HG02884 (cell line): ENCODE results near the gene ITPK1.

Experiments
- ATAC-seq: cut with Tn5 transposase; IDR thresholded peaks from one replicate; pipeline ENCODE4 v1.9.1; 2021; ENCODE audit warnings: mild to moderate bottlenecking, moderate library complexity; ENCODE audit not compliant: unreplicated experiment

Gene ITPK1

GRCh38 chr14:92959761-92960680 lies 155.7 kb downstream of the ITPK1 start:
- ATAC-seq: no peak

GRCh38 chr14:92959189-92959531 lies 156.6 kb downstream of the ITPK1 start:
- no peak for ATAC-seq

- no peak for ATAC-seq
Observed at GRCh38 chr14:92958373-92959188, 157.1 kb downstream of the ITPK1 start.

GRCh38 chr14:92956961-92957360 lies 158.8 kb downstream of the ITPK1 start:
- ATAC-seq: no peak

- ATAC-seq: no peak
Observed at GRCh38 chr14:92955381-92955780, 160.3 kb downstream of the ITPK1 start.

GRCh38 chr14:92954933-92955332 lies 160.8 kb downstream of the ITPK1 start:
- ATAC-seq: no peak

GRCh38 chr14:92953526-92953925 lies 162.2 kb downstream of the ITPK1 start:
- ATAC-seq: no peak

DNA sequence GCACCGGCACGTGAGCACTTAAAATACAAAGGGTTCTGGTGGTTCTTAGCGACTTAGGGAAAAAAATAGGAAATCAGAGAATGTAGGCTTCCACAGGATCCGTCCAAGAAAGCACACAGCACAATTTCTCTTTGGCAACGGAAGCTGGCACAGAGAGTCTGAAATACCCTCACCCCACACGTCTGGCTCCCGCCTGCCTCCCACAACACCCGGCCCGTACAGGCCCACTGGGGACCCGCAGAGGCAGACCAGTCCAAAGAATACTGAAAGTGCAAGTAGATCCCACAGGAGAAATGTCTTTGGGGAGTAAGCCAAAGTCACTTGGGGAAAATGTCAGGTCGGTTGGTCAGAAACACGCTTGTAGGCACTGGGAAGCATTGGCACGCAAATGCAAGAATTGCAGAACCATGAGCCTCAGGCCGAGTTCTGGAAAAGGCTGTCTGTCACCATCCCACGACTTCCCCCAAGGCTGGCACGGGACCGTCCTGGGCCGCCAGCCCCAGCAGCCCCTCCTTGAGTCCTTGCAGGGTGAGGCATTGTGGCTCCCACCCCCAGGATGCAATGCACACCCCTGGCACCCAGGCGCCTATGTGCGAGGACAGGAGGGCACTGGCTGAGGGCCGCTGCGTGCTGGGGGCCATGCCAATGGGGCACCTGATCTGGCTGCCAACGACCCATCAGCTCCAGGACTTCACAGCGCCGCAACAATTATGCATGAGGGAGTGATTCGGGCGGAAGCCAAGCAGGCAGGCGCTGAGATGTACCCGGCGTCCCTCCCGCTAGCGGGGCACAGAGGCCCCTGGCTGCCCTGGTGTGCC lies 163.0 kb downstream of the ITPK1 start:
- ATAC-seq: no peak

GRCh38 chr14:92951912-92952471 lies 163.7 kb downstream of the ITPK1 start:
- peak; percentile 68 for ATAC-seq

- ATAC-seq: no peak
Observed at GRCh38 chr14:92951261-92951660, 164.5 kb downstream of the ITPK1 start.

DNA sequence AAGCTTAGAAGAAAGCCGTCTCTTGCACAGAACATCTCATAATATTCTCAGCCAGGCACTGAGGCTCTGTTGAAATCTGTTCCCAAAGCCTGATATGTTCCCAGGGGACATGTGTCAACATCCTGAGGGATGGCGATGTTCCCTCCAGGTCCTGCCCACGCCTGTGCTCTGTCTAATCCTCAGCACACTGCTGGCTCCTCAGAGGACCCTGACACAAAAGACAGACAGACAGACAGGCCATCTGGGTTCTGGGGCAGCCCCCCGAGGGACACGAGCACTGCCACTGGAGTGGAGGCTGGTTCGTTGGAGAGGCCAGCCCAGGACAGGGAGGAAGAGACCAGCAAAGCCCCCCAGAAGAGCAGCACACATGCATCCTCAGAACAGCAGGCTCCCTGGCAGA lies 165.0 kb downstream of the ITPK1 start:
- no peak for ATAC-seq

GRCh38 chr14:92950193-92950540 lies 165.6 kb downstream of the ITPK1 start:
- no peak for ATAC-seq

- no peak for ATAC-seq
Observed at GRCh38 chr14:92949496-92950192, 166.1 kb downstream of the ITPK1 start.

- ATAC-seq: no peak
Observed at GRCh38 chr14:92948647-92949046, 167.1 kb downstream of the ITPK1 start.

DNA sequence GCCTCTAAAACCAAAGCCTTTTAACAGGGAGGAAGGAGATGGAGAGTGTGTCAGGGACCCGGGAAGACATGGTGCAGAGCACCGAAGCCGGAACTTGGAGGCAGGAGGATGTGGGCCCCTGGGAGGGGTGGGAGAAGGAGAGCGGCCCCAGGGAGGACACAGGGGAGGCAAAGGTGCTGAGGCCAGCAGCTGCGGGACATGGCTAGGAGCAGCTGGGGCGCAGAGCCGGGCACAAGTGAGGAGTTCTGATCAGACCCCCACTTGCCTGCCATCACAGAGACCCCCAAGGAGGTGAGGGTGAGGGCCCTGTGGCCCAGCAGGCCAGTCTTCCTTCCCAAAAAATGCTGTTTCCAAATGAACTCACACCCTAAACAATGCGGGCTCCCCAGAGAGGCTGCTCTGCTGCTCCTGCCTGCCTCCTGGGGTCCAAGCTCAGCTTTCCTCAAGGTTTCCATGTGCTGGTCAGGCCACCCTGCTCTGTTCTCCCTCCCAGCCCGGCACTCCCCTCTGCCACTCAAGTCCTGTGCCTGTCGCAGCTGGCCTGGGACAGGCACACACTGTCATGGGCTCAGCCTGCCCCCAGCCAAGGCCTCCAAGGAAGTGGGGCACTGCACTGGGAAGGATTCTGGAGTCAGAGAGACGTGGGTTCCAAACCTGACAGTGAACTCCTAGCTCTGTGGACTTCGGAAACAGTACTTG lies 168.7 kb downstream of the ITPK1 start:
- no peak for ATAC-seq

- no peak for ATAC-seq
Observed at GRCh38 chr14:92945959-92946846, 169.5 kb downstream of the ITPK1 start.

GRCh38 chr14:92945544-92945943 lies 170.2 kb downstream of the ITPK1 start:
- ATAC-seq: no peak

DNA sequence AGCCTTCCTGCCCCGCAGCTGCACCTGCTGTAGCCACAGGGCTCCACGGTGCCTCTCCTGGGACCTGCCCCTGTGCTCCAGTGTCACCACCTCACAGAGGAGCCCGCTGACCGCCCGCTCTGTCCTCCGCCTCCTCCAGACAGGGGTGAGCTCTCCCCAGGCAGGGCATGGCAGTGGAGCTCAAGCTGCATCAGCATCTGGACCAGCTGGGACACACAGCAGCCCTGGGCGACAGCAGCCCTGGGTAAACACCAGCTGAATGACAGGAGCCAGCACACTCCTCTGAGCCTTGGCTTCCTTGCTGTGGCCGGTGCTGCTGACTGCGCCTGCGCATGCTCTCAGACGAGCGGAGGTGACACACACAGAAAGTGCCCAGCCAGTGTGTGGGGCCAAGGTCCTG lies 170.7 kb downstream of the ITPK1 start:
- ATAC-seq: no peak
